ENCODE data around the gene RELL2. TPM values are rescaled to one million over a fixed set of nuclear protein-coding genes. Genes with fewer than 3 reads are reported as not detected.
"Not testable (repeated sequence)": the region's sequence is repeated elsewhere in the genome, so short reads cannot be mapped to it uniquely, and the experiment has no call there.

Gene RELL2
- total RNA-seq, result 10 to 100 TPM; 26.8 to 27.3 TPM

DNA sequence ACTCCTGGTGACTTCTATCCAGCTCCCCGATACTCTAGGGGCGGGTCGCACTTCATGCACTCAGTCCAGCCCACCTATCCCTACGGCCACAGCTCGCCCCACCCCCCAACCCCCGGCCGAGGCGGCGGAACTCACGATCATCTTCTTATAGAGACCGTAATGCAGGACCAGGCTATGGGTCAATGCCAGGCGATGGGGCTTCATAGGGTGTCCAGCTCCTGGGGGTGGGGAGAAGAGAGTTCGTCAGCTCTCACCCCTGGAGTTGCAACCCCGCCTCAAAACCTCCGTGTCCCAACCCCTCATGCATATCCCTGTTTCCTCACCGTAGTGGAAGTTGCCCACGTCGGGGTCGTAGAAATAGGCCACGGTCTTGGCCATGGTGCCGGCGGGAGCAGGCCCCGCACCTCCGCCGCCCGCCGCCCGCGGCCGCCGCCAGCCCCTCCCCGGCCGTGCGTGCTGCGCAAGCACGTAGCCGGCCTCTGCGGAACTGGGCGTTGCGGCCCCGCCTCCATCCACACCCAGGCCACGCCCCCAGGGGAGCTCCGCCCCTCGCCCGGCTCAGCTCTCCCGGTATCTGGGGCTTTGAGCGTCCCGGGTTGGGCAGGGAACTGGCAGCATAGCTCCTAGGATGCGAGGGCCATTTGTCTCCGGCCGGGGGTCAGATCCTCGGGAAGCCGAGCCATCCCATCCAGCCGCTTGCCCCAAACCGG lies at the start of gene RELL2, which contains the start of gene HDAC3:
TSS of gene RELL2 (plus strand) at position 585 of the 710 bp plus-strand sequence. CDS start 1,229 bp downstream, outside the sequence.
TSS of gene HDAC3 (minus strand) at position 437 of the 710 bp plus-strand sequence. CDS start at position 378, 59 bp downstream.
- no peaks in the 10 kb centered on the region for H3K27me3 Mint-ChIP-seq
- H3K27ac Mint-ChIP-seq, result peak within 1 kb of the TSS; percentile 95
- DNase-seq, result peak; percentile 96
- peaks cover 30% of the 10 kb centered on the region for H3K36me3 Mint-ChIP-seq
- H3K4me3 Mint-ChIP-seq, result peak within 1 kb of the TSS; percentile 97
- no peaks in the 10 kb centered on the region for H3K9me3 Mint-ChIP-seq
- peaks cover 43% of the 10 kb centered on the region for H3K4me1 Mint-ChIP-seq

DNA sequence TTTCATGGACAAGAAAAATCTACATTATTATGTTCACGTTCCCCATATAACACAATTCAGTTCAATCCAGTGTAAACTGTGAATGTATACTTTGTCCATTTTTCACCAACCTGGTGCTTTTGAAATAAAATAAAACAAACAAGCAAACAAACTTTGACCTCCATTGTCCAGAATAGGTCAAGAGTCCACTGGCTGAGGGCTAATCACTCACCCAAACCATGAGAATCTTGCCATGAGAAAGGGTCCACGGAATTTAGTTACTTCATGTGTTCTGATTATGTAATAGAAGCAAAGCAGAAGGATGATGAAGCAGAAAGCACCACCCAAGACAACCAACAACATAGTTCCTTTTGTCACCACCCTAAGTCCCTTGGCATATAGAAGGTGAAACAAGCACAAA lies 46.7 kb upstream of the RELL2 start:
- Mint-ChIP-seq H3K36me3 (peaks cover 15% of the 10 kb centered on the region), H3K27ac (no peak overlapping the region), H3K4me3 (no peak overlapping the region), H3K27me3 (no peaks in the 10 kb centered on the region), H3K4me1 (peaks cover 30% of the 10 kb centered on the region), H3K9me3 (no peaks in the 10 kb centered on the region)
- DNase-seq, result no peak

- H3K27me3 Mint-ChIP-seq, result no peaks in the 10 kb centered on the region
- peak overlapping the region; percentile 78 for H3K27ac Mint-ChIP-seq
- no peak for DNase-seq
- peaks cover 1% of the 10 kb centered on the region for H3K9me3 Mint-ChIP-seq
- peaks cover 26% of the 10 kb centered on the region for H3K36me3 Mint-ChIP-seq
- peaks cover 64% of the 10 kb centered on the region for H3K4me1 Mint-ChIP-seq
- H3K4me3 Mint-ChIP-seq, result peak overlapping the region; percentile 43
Measured at GRCh38 chr5:141596867-141597266, 39.9 kb upstream of the RELL2 start.

GRCh38 chr5:141597394-141597793 lies 39.4 kb upstream of the RELL2 start:
- no peak overlapping the region for H3K27ac Mint-ChIP-seq
- no peaks in the 10 kb centered on the region for H3K27me3 Mint-ChIP-seq
- H3K4me3 Mint-ChIP-seq, result no peak overlapping the region
- H3K9me3 Mint-ChIP-seq, result peaks cover 1% of the 10 kb centered on the region
- peaks cover 65% of the 10 kb centered on the region for H3K4me1 Mint-ChIP-seq
- H3K36me3 Mint-ChIP-seq, result peaks cover 28% of the 10 kb centered on the region
- DNase-seq, result no peak

- Mint-ChIP-seq H3K27me3 (no peaks in the 10 kb centered on the region), H3K4me3 (no peak overlapping the region), H3K9me3 (peaks cover 1% of the 10 kb centered on the region), H3K36me3 (peaks cover 30% of the 10 kb centered on the region), H3K4me1 (peaks cover 65% of the 10 kb centered on the region), H3K27ac (no peak overlapping the region)
- no peak for DNase-seq
Measured at GRCh38 chr5:141597814-141598213, 39.0 kb upstream of the RELL2 start.

DNA sequence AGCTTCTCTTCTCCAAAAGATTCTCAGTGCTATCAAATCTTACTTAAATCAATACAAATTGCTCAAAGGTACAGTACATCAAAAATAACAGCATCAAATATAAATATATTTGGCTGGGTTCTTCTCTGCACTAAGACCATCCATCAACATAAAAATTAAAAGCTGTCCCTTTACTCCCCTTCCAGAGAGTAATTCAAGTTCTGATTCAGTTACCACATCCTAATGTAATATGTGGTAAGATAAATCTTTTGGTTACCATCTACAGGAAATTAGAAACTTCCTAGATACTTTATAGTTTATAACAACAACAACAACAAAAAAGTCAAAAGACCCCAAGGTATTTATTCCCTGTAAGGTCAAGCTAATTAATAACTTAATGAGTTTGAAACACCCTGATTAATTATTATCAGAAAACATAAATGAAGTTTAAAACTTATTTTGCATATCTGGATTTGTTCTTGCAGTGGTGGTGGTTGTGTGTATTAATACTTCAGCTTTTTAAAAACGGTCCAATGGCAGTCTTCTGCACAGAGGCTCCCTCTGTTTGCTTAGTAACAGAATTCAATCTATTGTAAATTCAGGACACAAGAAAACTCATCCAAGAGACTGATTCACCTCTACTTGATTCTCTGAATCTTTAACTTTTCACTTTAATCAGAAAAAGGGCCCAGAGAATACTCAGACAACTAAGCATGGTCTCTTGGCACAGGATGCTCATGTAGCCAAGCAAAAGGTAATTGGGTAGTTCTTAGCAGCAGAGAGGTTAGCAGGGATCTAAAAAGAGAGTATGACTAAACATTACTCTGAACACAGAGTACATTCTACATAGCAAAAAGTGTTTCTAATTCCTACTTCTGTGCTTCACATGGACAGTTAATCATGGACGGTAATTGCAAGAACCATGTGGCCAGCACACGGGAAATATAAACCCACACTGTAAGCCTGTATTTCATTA lies 38.1 kb upstream of the RELL2 start:
- no peak overlapping the region for H3K4me3 Mint-ChIP-seq
- DNase-seq, result no peak
- H3K27me3 Mint-ChIP-seq, result no peaks in the 10 kb centered on the region
- H3K27ac Mint-ChIP-seq, result peak overlapping the region; percentile 75
- H3K4me1 Mint-ChIP-seq, result peaks cover 69% of the 10 kb centered on the region
- peaks cover 31% of the 10 kb centered on the region for H3K36me3 Mint-ChIP-seq
- H3K9me3 Mint-ChIP-seq, result peaks cover 1% of the 10 kb centered on the region

- no peak overlapping the region for H3K4me3 Mint-ChIP-seq
- H3K9me3 Mint-ChIP-seq, result no peaks in the 10 kb centered on the region
- no peaks in the 10 kb centered on the region for H3K27me3 Mint-ChIP-seq
- H3K27ac Mint-ChIP-seq, result peak overlapping the region; percentile 78
- DNase-seq, result no peak
- H3K36me3 Mint-ChIP-seq, result peaks cover 28% of the 10 kb centered on the region
- H3K4me1 Mint-ChIP-seq, result peaks cover 87% of the 10 kb centered on the region
Measured at GRCh38 chr5:141602606-141603005, 34.2 kb upstream of the RELL2 start.

DNA sequence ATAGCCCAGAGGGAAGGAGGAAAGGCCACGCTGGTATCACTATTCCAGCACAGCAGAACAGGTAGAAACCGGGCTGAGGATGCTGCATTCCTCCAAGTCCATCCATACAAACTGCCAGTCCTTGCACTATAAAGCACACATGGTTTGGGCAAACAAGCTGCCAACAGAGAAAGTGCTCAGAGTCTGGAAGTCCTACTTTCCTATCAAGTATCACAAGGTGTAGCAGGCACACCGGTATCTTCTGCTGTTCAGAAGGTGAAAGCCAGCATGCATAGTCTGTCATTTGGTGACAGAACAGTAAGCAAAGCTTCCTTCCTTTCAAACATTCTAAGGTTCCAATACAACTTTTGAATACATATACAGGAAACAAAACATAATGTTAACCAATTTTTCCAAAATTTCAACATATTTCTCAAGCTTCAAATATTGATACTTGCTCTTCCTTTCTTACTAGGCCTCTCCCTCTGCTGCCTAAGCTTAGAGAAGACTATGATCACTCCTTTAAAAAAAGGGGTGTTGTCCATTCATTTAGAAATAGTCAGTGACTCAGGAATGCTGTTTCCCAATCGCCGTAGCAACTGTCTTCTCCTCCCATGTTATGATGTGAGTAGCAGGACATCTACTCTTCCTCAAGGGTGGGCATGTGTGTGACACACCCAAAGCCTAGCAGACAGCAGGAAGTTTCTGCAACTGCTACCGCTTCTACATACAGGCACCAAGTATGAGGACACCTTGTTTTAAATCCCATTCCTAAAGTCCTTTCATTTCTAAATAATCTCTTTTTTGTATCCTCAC lies 32.7 kb upstream of the RELL2 start:
- H3K4me1 Mint-ChIP-seq, result peaks cover 88% of the 10 kb centered on the region
- peak overlapping the region; percentile 55 for H3K4me3 Mint-ChIP-seq
- no peak for DNase-seq
- peaks cover 28% of the 10 kb centered on the region for H3K36me3 Mint-ChIP-seq
- no peaks in the 10 kb centered on the region for H3K27me3 Mint-ChIP-seq
- no peaks in the 10 kb centered on the region for H3K9me3 Mint-ChIP-seq
- H3K27ac Mint-ChIP-seq, result peak overlapping the region; percentile 82

GRCh38 chr5:141605523-141606277 lies 31.1 kb upstream of the RELL2 start:
- peaks cover 33% of the 10 kb centered on the region for H3K36me3 Mint-ChIP-seq
- H3K4me1 Mint-ChIP-seq, result peaks cover 83% of the 10 kb centered on the region
- peaks cover 2% of the 10 kb centered on the region for H3K9me3 Mint-ChIP-seq
- H3K27me3 Mint-ChIP-seq, result no peaks in the 10 kb centered on the region
- peak; percentile 66 for DNase-seq
- H3K4me3 Mint-ChIP-seq, result peak overlapping the region; percentile 69
- H3K27ac Mint-ChIP-seq, result peak overlapping the region; percentile 92

DNA sequence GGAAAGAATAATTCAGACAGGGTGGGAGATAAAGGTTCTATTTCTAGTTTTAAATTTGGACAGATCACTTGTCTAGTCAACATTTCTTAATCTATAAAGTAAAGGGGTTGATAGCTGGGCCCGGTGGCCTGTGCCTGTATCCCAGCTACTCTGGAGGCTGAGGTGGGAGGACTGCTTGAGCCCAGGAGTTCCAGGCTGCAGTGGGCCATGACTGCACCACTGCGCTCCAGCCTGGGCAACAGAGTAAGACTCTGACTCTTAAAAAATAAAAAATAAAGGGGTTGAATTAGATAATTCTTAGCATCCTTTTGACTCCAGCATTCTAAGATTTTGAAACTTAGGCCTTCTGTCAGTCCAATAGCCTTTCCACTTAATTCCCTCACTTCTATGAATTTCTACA lies 28.8 kb upstream of the RELL2 start:
- peaks cover 81% of the 10 kb centered on the region for H3K4me1 Mint-ChIP-seq
- H3K27ac Mint-ChIP-seq, result peak overlapping the region; percentile 92
- DNase-seq, result no peak
- H3K4me3 Mint-ChIP-seq, result no peak overlapping the region
- H3K9me3 Mint-ChIP-seq, result peaks cover 2% of the 10 kb centered on the region
- H3K36me3 Mint-ChIP-seq, result peaks cover 41% of the 10 kb centered on the region
- H3K27me3 Mint-ChIP-seq, result no peaks in the 10 kb centered on the region

GRCh38 chr5:141608557-141608956 lies 28.2 kb upstream of the RELL2 start:
- peaks cover 45% of the 10 kb centered on the region for H3K36me3 Mint-ChIP-seq
- DNase-seq, result no peak
- H3K9me3 Mint-ChIP-seq, result peaks cover 2% of the 10 kb centered on the region
- H3K27me3 Mint-ChIP-seq, result no peaks in the 10 kb centered on the region
- H3K4me1 Mint-ChIP-seq, result peaks cover 82% of the 10 kb centered on the region
- peak overlapping the region; percentile 83 for H3K27ac Mint-ChIP-seq
- H3K4me3 Mint-ChIP-seq, result no peak overlapping the region

DNA sequence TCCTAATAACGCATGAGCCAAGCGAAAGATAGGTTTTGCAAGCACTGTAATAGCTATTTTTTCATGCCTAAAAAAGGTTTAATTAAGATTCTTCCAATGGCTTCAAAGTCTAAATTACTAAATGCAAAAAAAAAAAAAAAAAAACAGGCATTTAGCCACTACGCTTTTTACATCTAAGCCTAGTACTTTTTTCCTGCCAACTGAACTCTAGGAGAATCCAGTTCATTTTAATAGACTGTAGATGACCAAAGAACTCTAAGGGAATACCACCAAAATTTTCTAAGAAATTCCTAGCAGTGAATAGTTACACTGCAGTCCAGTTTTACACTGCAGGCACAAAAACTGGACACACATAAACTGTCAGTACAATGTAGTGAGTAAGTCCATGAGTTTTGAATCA lies 27.8 kb upstream of the RELL2 start:
- H3K9me3 Mint-ChIP-seq, result peaks cover 2% of the 10 kb centered on the region
- no peak for DNase-seq
- H3K27me3 Mint-ChIP-seq, result no peaks in the 10 kb centered on the region
- H3K4me1 Mint-ChIP-seq, result peaks cover 80% of the 10 kb centered on the region
- no peak overlapping the region for H3K4me3 Mint-ChIP-seq
- H3K27ac Mint-ChIP-seq, result peak overlapping the region; percentile 20
- H3K36me3 Mint-ChIP-seq, result peaks cover 45% of the 10 kb centered on the region

DNA sequence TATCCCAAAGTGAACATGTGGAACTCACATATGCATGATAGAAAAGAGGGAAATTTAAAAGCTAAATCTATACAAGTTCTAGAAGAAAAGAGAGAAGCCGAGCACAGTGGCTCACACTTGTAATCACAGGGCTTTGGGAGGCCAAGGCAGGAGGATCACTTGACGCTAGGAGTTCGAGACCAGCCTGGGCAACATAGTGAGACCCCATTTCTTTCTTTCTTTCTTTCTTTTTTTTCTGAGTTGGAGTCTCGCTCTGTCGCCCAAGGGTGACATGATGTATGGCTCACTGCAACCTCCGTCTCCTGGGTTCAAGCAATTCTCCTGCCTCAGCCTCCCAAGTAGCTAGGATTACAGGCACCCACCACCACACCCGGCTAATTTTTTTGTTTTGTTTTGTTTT lies 26.9 kb upstream of the RELL2 start:
- H3K27me3 Mint-ChIP-seq, H3K4me3 Mint-ChIP-seq, H3K9me3 Mint-ChIP-seq, DNase-seq: not testable (repeated sequence)
- peaks cover 42% of the 10 kb centered on the region for H3K36me3 Mint-ChIP-seq
- H3K4me1 Mint-ChIP-seq, result peaks cover 77% of the 10 kb centered on the region
- H3K27ac Mint-ChIP-seq, result peak overlapping the region; percentile 54

DNA sequence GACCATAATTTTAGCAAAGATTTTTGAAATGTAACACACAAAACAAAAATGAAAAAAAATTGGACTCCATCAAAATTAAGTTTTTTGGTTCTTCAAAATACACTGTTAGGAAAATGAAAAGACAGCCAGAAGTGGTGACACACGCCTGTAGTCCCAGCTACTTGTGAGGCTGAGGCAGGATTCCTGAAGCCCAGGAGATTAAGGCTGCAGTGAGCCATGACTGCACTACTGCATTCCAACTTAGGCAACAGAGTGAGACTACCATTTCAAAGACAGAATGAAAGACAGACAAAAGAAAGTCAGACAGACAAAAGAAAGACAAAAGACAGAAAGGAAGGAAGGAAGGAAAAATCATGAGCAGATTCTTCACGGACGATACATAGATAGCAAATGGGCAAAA lies 25.5 kb upstream of the RELL2 start:
- peaks cover 47% of the 10 kb centered on the region for H3K36me3 Mint-ChIP-seq
- no peaks in the 10 kb centered on the region for H3K27me3 Mint-ChIP-seq
- peaks cover 75% of the 10 kb centered on the region for H3K4me1 Mint-ChIP-seq
- peak overlapping the region; percentile 28 for H3K27ac Mint-ChIP-seq
- no peak overlapping the region for H3K4me3 Mint-ChIP-seq
- no peak for DNase-seq
- peaks cover 2% of the 10 kb centered on the region for H3K9me3 Mint-ChIP-seq

Measured in activated naive CD8-positive, alpha-beta T cell treated with anti-CD3 and anti-CD28 coated beads for 36 hours (primary cell).